Measurements from ENCODE around the gene PALM. TPM values are rescaled to one million over a fixed set of nuclear protein-coding genes. Genes with fewer than 3 reads are reported as not detected.

The PALM gene
- total RNA-seq, 1 donor from 2014 or later: 42.0 TPM

- no peak overlapping the region for H3K27ac Mint-ChIP-seq (ENCODE audit: unreplicated experiment)
- peaks cover 3% of the 10 kb centered on the region for H3K27me3 Mint-ChIP-seq (ENCODE audit: unreplicated experiment)
- no peaks in the 10 kb centered on the region for H3K4me1 Mint-ChIP-seq (ENCODE audit: unreplicated experiment)
- no peak for DNase-seq (ENCODE audit: low spot score)
- H3K9me3 Mint-ChIP-seq (ENCODE audit: unreplicated experiment): no peaks in the 10 kb centered on the region
- no peak overlapping the region for H3K4me3 Mint-ChIP-seq (ENCODE audit: unreplicated experiment)
- TF ChIP-seq, protein P1, sequence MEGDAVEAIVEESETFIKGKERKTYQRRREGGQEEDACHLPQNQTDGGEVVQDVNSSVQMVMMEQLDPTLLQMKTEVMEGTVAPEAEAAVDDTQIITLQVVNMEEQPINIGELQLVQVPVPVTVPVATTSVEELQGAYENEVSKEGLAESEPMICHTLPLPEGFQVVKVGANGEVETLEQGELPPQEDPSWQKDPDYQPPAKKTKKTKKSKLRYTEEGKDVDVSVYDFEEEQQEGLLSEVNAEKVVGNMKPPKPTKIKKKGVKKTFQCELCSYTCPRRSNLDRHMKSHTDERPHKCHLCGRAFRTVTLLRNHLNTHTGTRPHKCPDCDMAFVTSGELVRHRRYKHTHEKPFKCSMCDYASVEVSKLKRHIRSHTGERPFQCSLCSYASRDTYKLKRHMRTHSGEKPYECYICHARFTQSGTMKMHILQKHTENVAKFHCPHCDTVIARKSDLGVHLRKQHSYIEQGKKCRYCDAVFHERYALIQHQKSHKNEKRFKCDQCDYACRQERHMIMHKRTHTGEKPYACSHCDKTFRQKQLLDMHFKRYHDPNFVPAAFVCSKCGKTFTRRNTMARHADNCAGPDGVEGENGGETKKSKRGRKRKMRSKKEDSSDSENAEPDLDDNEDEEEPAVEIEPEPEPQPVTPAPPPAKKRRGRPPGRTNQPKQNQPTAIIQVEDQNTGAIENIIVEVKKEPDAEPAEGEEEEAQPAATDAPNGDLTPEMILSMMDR (IDR thresholded peaks at IDR 0.05; ENCODE audit: unreplicated experiment): no peak
- peaks cover 4% of the 10 kb centered on the region for H3K36me3 Mint-ChIP-seq (ENCODE audit: low read depth, unreplicated experiment)
Observed at GRCh38 chr19:751501-752341, 43.0 kb downstream of the PALM start.

DNA sequence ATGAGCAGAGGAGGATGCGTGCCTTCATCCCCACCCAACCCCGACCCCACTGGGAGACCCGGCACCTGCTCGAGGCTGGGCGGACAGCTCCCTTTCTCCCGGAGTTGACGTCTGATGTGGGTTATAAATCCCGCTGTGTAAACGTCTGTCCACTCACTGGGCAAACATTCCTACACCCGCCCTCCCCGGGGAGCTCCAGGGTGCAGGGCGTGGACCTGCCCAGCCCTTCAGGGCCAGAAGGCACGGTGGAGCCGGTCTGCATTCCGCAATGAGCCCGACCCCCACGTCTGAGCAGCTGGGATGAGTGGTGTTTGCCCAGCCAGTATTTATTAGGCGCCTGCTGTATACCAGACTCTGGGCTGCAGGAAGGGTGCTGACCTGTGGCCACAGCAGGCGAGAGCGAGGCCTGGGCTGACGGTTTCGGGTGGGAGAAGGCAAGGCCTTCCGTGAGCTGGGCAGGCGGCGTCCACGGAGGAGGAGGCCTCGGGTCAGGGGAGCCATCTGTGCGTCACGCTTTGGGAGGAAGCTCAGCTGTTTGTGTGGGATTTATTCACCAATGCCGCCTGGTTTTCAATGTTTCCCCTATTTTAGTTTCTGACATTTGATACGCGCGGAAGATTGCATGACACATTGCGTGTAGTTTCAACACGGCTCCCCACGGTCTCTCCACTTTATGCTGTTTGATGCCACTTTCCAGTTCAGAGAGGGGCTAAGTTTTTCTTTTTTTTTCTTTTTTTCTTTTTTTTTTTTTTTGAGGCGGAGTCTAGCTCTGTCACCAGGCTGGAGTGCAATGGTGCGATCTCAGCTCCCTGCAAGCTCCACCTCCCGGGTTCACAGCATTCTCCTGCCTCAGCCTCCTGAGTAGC, 44.1 kb downstream of the PALM start:
- TF ChIP-seq, protein P1 (IDR thresholded peaks at IDR 0.05; ENCODE audit: unreplicated experiment): no peak
- Mint-ChIP-seq H3K4me3 (ENCODE audit: unreplicated experiment) (no peak overlapping the region), H3K36me3 (ENCODE audit: low read depth, unreplicated experiment) (peaks cover 4% of the 10 kb centered on the region), H3K27me3 (ENCODE audit: unreplicated experiment) (peaks cover 3% of the 10 kb centered on the region), H3K27ac (ENCODE audit: unreplicated experiment) (no peak overlapping the region), H3K9me3 (ENCODE audit: unreplicated experiment) (no peaks in the 10 kb centered on the region), H3K4me1 (ENCODE audit: unreplicated experiment) (no peaks in the 10 kb centered on the region)
- DNase-seq (ENCODE audit: low spot score): no peak

DNA sequence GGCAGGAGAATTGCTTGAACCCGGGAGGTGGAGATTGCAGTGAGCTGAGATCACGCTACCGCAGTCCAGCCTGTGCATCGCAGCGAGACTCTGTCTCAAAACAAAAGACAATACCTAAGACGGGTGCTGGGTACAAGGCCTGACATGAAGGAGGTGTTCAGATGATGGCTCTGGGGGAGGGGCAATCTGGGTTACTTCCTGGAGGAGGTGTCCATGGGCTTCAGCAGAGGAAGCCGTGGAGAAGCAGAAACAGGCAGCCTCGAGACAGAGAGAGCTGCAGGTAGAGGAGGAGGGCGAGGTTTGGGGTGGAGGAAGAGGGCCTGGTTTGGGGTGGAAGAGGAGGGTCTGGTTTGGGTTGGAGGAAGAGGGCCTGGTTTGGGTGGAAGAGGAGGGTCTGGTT, 45.8 kb downstream of the PALM start:
- TF ChIP-seq, protein P1 (IDR thresholded peaks at IDR 0.05; ENCODE audit: unreplicated experiment): no peak
- DNase-seq (ENCODE audit: low spot score): no peak
- Mint-ChIP-seq H3K4me3 (ENCODE audit: unreplicated experiment) (no peak overlapping the region), H3K27ac (ENCODE audit: unreplicated experiment) (no peak overlapping the region), H3K9me3 (ENCODE audit: unreplicated experiment) (peaks cover 7% of the 10 kb centered on the region), H3K4me1 (ENCODE audit: unreplicated experiment) (no peaks in the 10 kb centered on the region), H3K36me3 (ENCODE audit: low read depth, unreplicated experiment) (peaks cover 9% of the 10 kb centered on the region), H3K27me3 (ENCODE audit: unreplicated experiment) (peaks cover 3% of the 10 kb centered on the region)

GRCh38 chr19:755063-755462, 46.3 kb downstream of the PALM start:
- Mint-ChIP-seq H3K4me3 (ENCODE audit: unreplicated experiment) (no peak overlapping the region), H3K36me3 (ENCODE audit: low read depth, unreplicated experiment) (peaks cover 13% of the 10 kb centered on the region), H3K9me3 (ENCODE audit: unreplicated experiment) (peaks cover 10% of the 10 kb centered on the region), H3K4me1 (ENCODE audit: unreplicated experiment) (no peaks in the 10 kb centered on the region), H3K27ac (ENCODE audit: unreplicated experiment) (no peak overlapping the region), H3K27me3 (ENCODE audit: unreplicated experiment) (peaks cover 3% of the 10 kb centered on the region)
- TF ChIP-seq, protein P1 (IDR thresholded peaks at IDR 0.05; ENCODE audit: unreplicated experiment): no peak
- DNase-seq (ENCODE audit: low spot score): no peak

Data from endothelial cell (in vitro differentiated cells).